HEK293 (cell line): ENCODE measurements around the gene PID1.

ENCODE experiments used
- ATF2 ChIP-seq: fragments of 450-650 bp; formaldehyde crosslinking; IDR thresholded peaks from 2 replicates; pipeline ENCODE4 v1.5.1; 2016; ENCODE audit warnings: missing biosample characterization, missing genetic modification characterization, low read depth
- CTCF ChIP-seq: fragments of 450-650 bp; formaldehyde crosslinking; IDR thresholded peaks from 2 replicates; pipeline ENCODE4 v1.5.1; 2016; ENCODE audit warnings: missing biosample characterization, missing genetic modification characterization
- IKZF3 ChIP-seq: fragments of 450-650 bp; IDR thresholded peaks from 2 replicates; pipeline ENCODE4 v1.5.0; 2018; ENCODE audit warnings: missing biosample characterization, mild to moderate bottlenecking, missing genetic modification characterization, moderate library complexity
- KLF10 ChIP-seq: fragments of 450-650 bp; IDR thresholded peaks from 2 replicates; pipeline ENCODE4 v1.5.1; 2018; ENCODE audit warnings: missing biosample characterization, mild to moderate bottlenecking, missing genetic modification characterization
- REST ChIP-seq: fragments of 450-650 bp; formaldehyde crosslinking; IDR thresholded peaks from 2 replicates; pipeline ENCODE4 v1.5.1; 2016; ENCODE audit warnings: missing biosample characterization, missing genetic modification characterization
- TCF7L2 ChIP-seq: IDR thresholded peaks from 2 replicates; pipeline ENCODE4 v1.6.1; 2011; ENCODE audit warnings: low read depth, mild to moderate bottlenecking, inconsistent platforms, low read length, moderate library complexity, borderline replicate concordance
- ZNF184 ChIP-seq: fragments of 450-650 bp; IDR thresholded peaks from 2 replicates; pipeline ENCODE4 v1.5.1; 2018; ENCODE audit warnings: missing biosample characterization, mild to moderate bottlenecking, missing genetic modification characterization
- ZNF37A ChIP-seq: fragments of 450-650 bp; IDR thresholded peaks from 2 replicates; pipeline ENCODE4 v1.5.1; 2018; ENCODE audit warnings: missing biosample characterization, missing genetic modification characterization
- ZNF416 ChIP-seq: fragments of 450-650 bp; formaldehyde crosslinking; IDR thresholded peaks from 2 replicates; pipeline ENCODE4 v1.5.1; 2016; ENCODE audit warnings: missing biosample characterization, missing genetic modification characterization
- ZNF549 ChIP-seq: fragments of 450-650 bp; IDR thresholded peaks from 2 replicates; pipeline ENCODE4 v1.5.1; 2018; ENCODE audit warnings: missing biosample characterization, missing genetic modification characterization, mild to moderate bottlenecking, inconsistent platforms, moderate library complexity

GRCh38 chr2:229132236-229132635, 138.9 kb downstream of the PID1 start:
- TF ChIP-seq CTCF (no peak), ZNF37A (tag by site-specific recombination) (no peak), TCF7L2 (no peak), ZNF549 (tag by site-specific recombination) (no peak), REST (tag by site-specific recombination) (no peak), IKZF3 (tag by site-specific recombination) (no peak), ZNF416 (tag by site-specific recombination) (no peak), ATF2 (no peak), ZNF184 (tag by site-specific recombination) (no peak), KLF10 (tag by site-specific recombination) (no peak)
